ENCODE results near the gene IPO4.

The IPO4 gene

GRCh38 chr14:24189460-24189859, 844 bp upstream of the IPO4 start:
- Histone ChIP-seq H3K36me3 (ENCODE audit: control insufficient read depth in 1 of 2, insufficient read depth in 2 of 2, low read depth in 1 of 2, low read length in 2 of 2) (peaks cover 55 to 68% of the 10 kb centered on the region in 2 experiments), H3K18ac (ENCODE audit: low read depth in 1 of 2, low read length in 2 of 2) (no peak overlapping the region), H3K9ac (ENCODE audit: low read length) (peak overlapping the region; percentile 94), H3K14ac (ENCODE audit: low read length in 2 of 2) (no peak overlapping the region), H3K9me3 (ENCODE audit: control insufficient read depth, low read length) (no peaks in the 10 kb centered on the region), H2BK15ac (ENCODE audit: low read depth, poor library complexity, severe bottlenecking) (no peak overlapping the region), H3K27ac (ENCODE audit: low read length, poor library complexity, severe bottlenecking) (no peak overlapping the region), H3K27me3 (ENCODE audit: control insufficient read depth in 1 of 2, insufficient read depth in 1 of 2, low read length in 2 of 2) (no peaks in the 10 kb centered on the region), H2BK120ac (ENCODE audit: low read depth, low read length) (no peak overlapping the region), H3K4me3 (ENCODE audit: insufficient read depth in 1 of 2, low read depth in 1 of 2, low read length in 2 of 2) (no peak overlapping the region), H4K8ac (ENCODE audit: low read length) (no peak overlapping the region), H2BK12ac (ENCODE audit: low read length in 2 of 2) (no peak overlapping the region), H2AFZ (ENCODE audit: low read depth, low read length) (no peak overlapping the region), H3K23ac (ENCODE audit: low read length in 2 of 2) (no peak overlapping the region), H2BK5ac (ENCODE audit: low read depth, low read length, poor library complexity, severe bottlenecking) (no peak overlapping the region), H4K91ac (ENCODE audit: low read length) (no peak overlapping the region), H2AK5ac (ENCODE audit: low read length, severe bottlenecking) (no peak overlapping the region), H3K79me1 (replicated peaks; ENCODE audit: low read length, poor library complexity, severe bottlenecking) (peaks cover 40% of the 10 kb centered on the region), H3K4me1 (ENCODE audit: control insufficient read depth, insufficient read depth, low read depth, low read length) (peaks cover 8% of the 10 kb centered on the region), H3K4ac (ENCODE audit: low read depth in 1 of 2, low read length in 2 of 2) (no peak overlapping the region), H3K4me2 (ENCODE audit: low read length, poor library complexity, severe bottlenecking) (no peak overlapping the region)
- 95% methylated on average over 9 of the region's 9 CpGs for WGBS
- no peak for DNase-seq

DNA sequence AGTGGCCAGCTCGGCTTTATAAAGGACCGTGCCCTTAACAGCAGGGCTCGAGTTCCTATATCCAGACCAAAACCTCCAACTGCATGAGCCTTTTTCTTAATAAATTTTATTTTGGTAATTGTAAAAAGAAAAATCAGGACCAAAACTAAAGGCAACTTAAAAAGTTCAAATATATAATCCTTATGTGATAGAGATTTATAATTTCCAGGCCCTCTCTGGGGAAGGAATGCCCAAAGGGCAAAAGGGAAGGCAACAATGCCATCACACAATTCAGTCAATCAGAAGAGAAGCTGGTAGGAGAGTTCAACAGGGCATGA, 401 bp upstream of the IPO4 start:
- no peak for DNase-seq
- no peak overlapping the region for H2BK15ac ChIP-seq (ENCODE audit: low read depth, poor library complexity, severe bottlenecking)
- H3K4ac ChIP-seq (ENCODE audit: low read depth in 1 of 2, low read length in 2 of 2): peak overlapping the region in 1 of 2 experiments; percentile 41
- peaks cover 59 to 70% of the 10 kb centered on the region in 2 experiments for H3K36me3 ChIP-seq (ENCODE audit: control insufficient read depth in 1 of 2, insufficient read depth in 2 of 2, low read depth in 1 of 2, low read length in 2 of 2)
- no peak overlapping the region for H4K8ac ChIP-seq (ENCODE audit: low read length)
- peaks cover 42% of the 10 kb centered on the region for H3K79me1 ChIP-seq (replicated peaks; ENCODE audit: low read length, poor library complexity, severe bottlenecking)
- H3K4me3 ChIP-seq (ENCODE audit: insufficient read depth in 1 of 2, low read depth in 1 of 2, low read length in 2 of 2): peak overlapping the region in 1 of 2 experiments; percentile 92
- WGBS: no CpG with 5 or more reads among the region's 3 CpGs
- no peak overlapping the region for H2AK5ac ChIP-seq (ENCODE audit: low read length, severe bottlenecking)
- no peak overlapping the region for H2BK12ac ChIP-seq (ENCODE audit: low read length in 2 of 2)
- H3K4me2 ChIP-seq (ENCODE audit: low read length, poor library complexity, severe bottlenecking): peak overlapping the region; percentile 31
- no peak overlapping the region for H2BK120ac ChIP-seq (ENCODE audit: low read depth, low read length)
- H3K23ac ChIP-seq (ENCODE audit: low read length in 2 of 2): no peak overlapping the region
- no peak overlapping the region for H2BK5ac ChIP-seq (ENCODE audit: low read depth, low read length, poor library complexity, severe bottlenecking)
- no peak overlapping the region for H4K91ac ChIP-seq (ENCODE audit: low read length)
- H3K9ac ChIP-seq (ENCODE audit: low read length): peak overlapping the region; percentile 94
- H3K18ac ChIP-seq (ENCODE audit: low read depth in 1 of 2, low read length in 2 of 2): no peak overlapping the region
- H3K14ac ChIP-seq (ENCODE audit: low read length in 2 of 2): no peak overlapping the region
- no peak overlapping the region for H2AFZ ChIP-seq (ENCODE audit: low read depth, low read length)
- H3K4me1 ChIP-seq (ENCODE audit: control insufficient read depth, insufficient read depth, low read depth, low read length): peaks cover 7% of the 10 kb centered on the region
- no peaks in the 10 kb centered on the region for H3K27me3 ChIP-seq (ENCODE audit: control insufficient read depth in 1 of 2, insufficient read depth in 1 of 2, low read length in 2 of 2)
- peak overlapping the region; percentile 38 for H3K27ac ChIP-seq (ENCODE audit: low read length, poor library complexity, severe bottlenecking)
- H3K9me3 ChIP-seq (ENCODE audit: control insufficient read depth, low read length): no peaks in the 10 kb centered on the region

DNA sequence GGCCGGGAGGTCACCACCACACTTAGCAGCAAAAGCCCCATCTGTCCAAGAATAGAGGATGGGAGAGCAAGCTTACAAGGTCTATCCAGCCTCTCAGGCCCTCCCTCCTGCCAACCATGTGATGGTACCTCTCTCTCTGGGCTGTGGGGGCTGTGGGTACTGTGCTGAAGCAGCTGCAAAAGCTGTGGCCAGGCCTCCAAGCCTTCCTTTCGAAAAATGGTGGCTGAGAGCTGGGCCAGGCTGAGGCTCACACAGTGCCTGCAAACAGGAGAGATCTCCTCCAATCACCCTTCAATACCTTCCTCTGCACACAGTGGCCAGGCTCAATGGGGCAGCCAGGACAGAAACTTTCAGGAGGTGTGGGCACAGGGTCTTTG, 1.1 kb downstream of the IPO4 start:
- Histone ChIP-seq H3K4me2 (ENCODE audit: low read length, poor library complexity, severe bottlenecking) (peak overlapping the region; percentile 1), H3K79me1 (replicated peaks; ENCODE audit: low read length, poor library complexity, severe bottlenecking) (peaks cover 38% of the 10 kb centered on the region), H2AFZ (ENCODE audit: low read depth, low read length) (no peak overlapping the region), H2AK5ac (ENCODE audit: low read length, severe bottlenecking) (no peak overlapping the region), H3K4me1 (ENCODE audit: control insufficient read depth, insufficient read depth, low read depth, low read length) (peaks cover 7% of the 10 kb centered on the region), H3K36me3 (ENCODE audit: control insufficient read depth in 1 of 2, insufficient read depth in 2 of 2, low read depth in 1 of 2, low read length in 2 of 2) (peaks cover 67 to 75% of the 10 kb centered on the region in 2 experiments), H2BK15ac (ENCODE audit: low read depth, poor library complexity, severe bottlenecking) (no peak overlapping the region), H3K9ac (ENCODE audit: low read length) (peak overlapping the region; percentile 94), H2BK12ac (ENCODE audit: low read length in 2 of 2) (no peak overlapping the region), H3K18ac (ENCODE audit: low read depth in 1 of 2, low read length in 2 of 2) (no peak overlapping the region), H4K8ac (ENCODE audit: low read length) (no peak overlapping the region), H2BK5ac (ENCODE audit: low read depth, low read length, poor library complexity, severe bottlenecking) (no peak overlapping the region), H3K27ac (ENCODE audit: low read length, poor library complexity, severe bottlenecking) (no peak overlapping the region), H2BK120ac (ENCODE audit: low read depth, low read length) (no peak overlapping the region), H3K27me3 (ENCODE audit: control insufficient read depth in 1 of 2, insufficient read depth in 1 of 2, low read length in 2 of 2) (no peaks in the 10 kb centered on the region), H3K9me3 (ENCODE audit: control insufficient read depth, low read length) (no peaks in the 10 kb centered on the region), H3K23ac (ENCODE audit: low read length in 2 of 2) (no peak overlapping the region), H3K4ac (ENCODE audit: low read depth in 1 of 2, low read length in 2 of 2) (no peak overlapping the region), H3K4me3 (ENCODE audit: insufficient read depth in 1 of 2, low read depth in 1 of 2, low read length in 2 of 2) (peak overlapping the region in 1 of 2 experiments; percentile 92), H4K91ac (ENCODE audit: low read length) (no peak overlapping the region), H3K14ac (ENCODE audit: low read length in 2 of 2) (no peak overlapping the region)
- 100% methylated on average over 2 of the region's 2 CpGs for WGBS
- DNase-seq: no peak

DNA sequence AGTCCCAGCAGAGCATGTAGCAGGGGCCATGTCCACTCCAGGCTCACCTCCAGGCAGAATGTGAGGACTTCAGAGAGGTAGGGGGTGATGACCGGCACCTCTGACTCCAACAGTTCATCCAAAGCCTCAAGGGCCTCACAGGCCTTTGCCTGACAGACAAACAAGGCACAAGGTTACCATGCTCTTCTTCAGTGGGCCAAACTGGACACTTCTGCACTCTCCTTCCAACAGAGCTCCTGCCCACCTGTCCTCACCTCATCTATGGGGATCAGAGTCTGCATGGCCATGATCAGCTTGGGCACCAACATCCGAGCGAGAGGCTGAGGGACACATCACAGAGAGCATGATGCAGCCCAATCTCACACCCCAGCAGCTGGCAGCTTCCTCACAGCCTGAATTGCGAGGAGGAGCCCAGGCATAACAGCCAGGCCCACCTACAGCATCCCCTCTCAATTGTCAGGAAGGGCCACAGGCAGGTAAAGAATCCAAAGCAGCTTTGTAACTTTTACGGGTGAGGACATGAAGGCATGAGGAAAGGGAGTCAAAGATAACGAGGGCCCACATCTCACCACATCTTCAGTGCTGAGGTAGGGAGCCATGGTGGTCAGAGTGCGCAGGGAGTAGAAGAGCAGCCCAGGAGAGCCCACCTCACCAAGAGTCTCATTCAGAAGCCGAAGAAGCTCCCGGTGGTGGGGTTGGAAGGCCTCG, 1.6 kb downstream of the IPO4 start:
- H3K18ac ChIP-seq (ENCODE audit: low read depth in 1 of 2, low read length in 2 of 2): no peak overlapping the region
- H2BK120ac ChIP-seq (ENCODE audit: low read depth, low read length): no peak overlapping the region
- H3K4me2 ChIP-seq (ENCODE audit: low read length, poor library complexity, severe bottlenecking): no peak overlapping the region
- no peak overlapping the region for H3K23ac ChIP-seq (ENCODE audit: low read length in 2 of 2)
- H3K14ac ChIP-seq (ENCODE audit: low read length in 2 of 2): no peak overlapping the region
- H3K79me1 ChIP-seq (replicated peaks; ENCODE audit: low read length, poor library complexity, severe bottlenecking): peaks cover 36% of the 10 kb centered on the region
- no peak overlapping the region for H2BK5ac ChIP-seq (ENCODE audit: low read depth, low read length, poor library complexity, severe bottlenecking)
- H2AK5ac ChIP-seq (ENCODE audit: low read length, severe bottlenecking): no peak overlapping the region
- DNase-seq: no peak
- H2AFZ ChIP-seq (ENCODE audit: low read depth, low read length): no peak overlapping the region
- peaks cover 7% of the 10 kb centered on the region for H3K4me1 ChIP-seq (ENCODE audit: control insufficient read depth, insufficient read depth, low read depth, low read length)
- H2BK12ac ChIP-seq (ENCODE audit: low read length in 2 of 2): no peak overlapping the region
- H4K8ac ChIP-seq (ENCODE audit: low read length): no peak overlapping the region
- H4K91ac ChIP-seq (ENCODE audit: low read length): no peak overlapping the region
- H3K4ac ChIP-seq (ENCODE audit: low read depth in 1 of 2, low read length in 2 of 2): no peak overlapping the region
- H3K27me3 ChIP-seq (ENCODE audit: control insufficient read depth in 1 of 2, insufficient read depth in 1 of 2, low read length in 2 of 2): no peaks in the 10 kb centered on the region
- peaks cover 67 to 75% of the 10 kb centered on the region in 2 experiments for H3K36me3 ChIP-seq (ENCODE audit: control insufficient read depth in 1 of 2, insufficient read depth in 2 of 2, low read depth in 1 of 2, low read length in 2 of 2)
- H3K9ac ChIP-seq (ENCODE audit: low read length): peak overlapping the region; percentile 94
- no peak overlapping the region for H2BK15ac ChIP-seq (ENCODE audit: low read depth, poor library complexity, severe bottlenecking)
- WGBS: 100% methylated on average over 10 of the region's 10 CpGs
- H3K9me3 ChIP-seq (ENCODE audit: control insufficient read depth, low read length): no peaks in the 10 kb centered on the region
- peak overlapping the region in 1 of 2 experiments; percentile 92 for H3K4me3 ChIP-seq (ENCODE audit: insufficient read depth in 1 of 2, low read depth in 1 of 2, low read length in 2 of 2)
- H3K27ac ChIP-seq (ENCODE audit: low read length, poor library complexity, severe bottlenecking): no peak overlapping the region
